T-helper 2 cell treated with Interferon-gamma antibody and Interleukin-4, amounts not matched to agents 5 μg/mL and 100 μg/mL, for 36 hours (primary cell): ENCODE measurements around the gene TAOK2.

Source experiments
- DNase-seq: peaks from one replicate; pipeline ENCODE4 v3.0.0; 2021; ENCODE audit warnings: low spot score
- H3K27ac Mint-ChIP-seq: one replicate; pipeline ENCODE4 v1.8.0; 2021; ENCODE audit warnings: mild to moderate bottlenecking, mixed read lengths
- H3K27me3 Mint-ChIP-seq: one replicate; pipeline ENCODE4 v1.8.0; 2021; ENCODE audit warnings: low read depth, mixed read lengths
- H3K36me3 Mint-ChIP-seq: one replicate; pipeline ENCODE4 v1.8.0; 2021; ENCODE audit warnings: low read depth, mixed read lengths
- H3K4me1 Mint-ChIP-seq: one replicate; pipeline ENCODE4 v1.8.0; 2021; ENCODE audit warnings: low read depth, mixed read lengths
- H3K4me3 Mint-ChIP-seq: one replicate; pipeline ENCODE4 v1.8.0; 2022; ENCODE audit warnings: mild to moderate bottlenecking, moderate library complexity, mixed read lengths
- H3K9me3 Mint-ChIP-seq: one replicate; pipeline ENCODE4 v1.8.0; 2021; ENCODE audit warnings: mixed read lengths

The TAOK2 gene

DNA sequence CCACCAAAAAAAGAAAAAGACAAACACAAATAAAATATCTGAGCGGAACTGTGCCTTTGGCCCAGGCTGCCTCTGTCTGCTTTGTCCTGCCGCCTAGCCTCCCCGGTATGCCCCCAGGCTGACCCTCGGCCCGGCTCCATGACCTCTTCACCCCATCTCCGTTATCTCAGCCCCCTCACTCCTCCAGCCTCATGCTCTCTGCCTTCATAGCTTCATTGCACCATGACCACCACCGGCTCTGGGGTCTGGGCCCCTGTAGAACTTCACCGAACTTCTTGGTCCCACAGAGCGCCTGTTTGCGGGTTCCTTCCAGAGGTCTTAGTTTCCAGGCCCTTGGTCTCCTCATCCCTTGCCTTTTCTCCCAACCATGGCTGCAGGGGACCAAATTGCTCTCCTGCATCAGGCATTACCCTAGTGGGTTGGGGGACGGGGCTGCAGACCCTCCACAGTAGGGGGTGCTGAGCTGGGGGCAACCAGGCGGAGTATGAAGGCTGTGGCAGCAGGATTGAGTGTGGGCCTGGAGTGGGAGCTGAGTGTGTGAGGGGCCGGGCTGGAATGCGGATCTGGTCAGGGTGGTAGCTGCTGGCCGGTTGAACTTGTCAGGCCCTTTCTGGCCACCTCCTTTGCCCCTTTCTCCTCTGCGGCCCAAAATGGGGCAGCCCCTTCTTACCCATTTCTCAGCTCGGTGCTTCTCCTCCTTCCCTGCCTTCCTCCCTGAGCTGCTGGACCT, 14.8 kb downstream of the TAOK2 start:
- Mint-ChIP-seq H3K27me3 (no peaks in the 10 kb centered on the region), H3K9me3 (no peaks in the 10 kb centered on the region), H3K27ac (peak overlapping the region; percentile 44), H3K4me3 (no peak overlapping the region), H3K4me1 (peaks cover 3% of the 10 kb centered on the region), H3K36me3 (peaks cover 47% of the 10 kb centered on the region)
- DNase-seq, result no peak

DNA sequence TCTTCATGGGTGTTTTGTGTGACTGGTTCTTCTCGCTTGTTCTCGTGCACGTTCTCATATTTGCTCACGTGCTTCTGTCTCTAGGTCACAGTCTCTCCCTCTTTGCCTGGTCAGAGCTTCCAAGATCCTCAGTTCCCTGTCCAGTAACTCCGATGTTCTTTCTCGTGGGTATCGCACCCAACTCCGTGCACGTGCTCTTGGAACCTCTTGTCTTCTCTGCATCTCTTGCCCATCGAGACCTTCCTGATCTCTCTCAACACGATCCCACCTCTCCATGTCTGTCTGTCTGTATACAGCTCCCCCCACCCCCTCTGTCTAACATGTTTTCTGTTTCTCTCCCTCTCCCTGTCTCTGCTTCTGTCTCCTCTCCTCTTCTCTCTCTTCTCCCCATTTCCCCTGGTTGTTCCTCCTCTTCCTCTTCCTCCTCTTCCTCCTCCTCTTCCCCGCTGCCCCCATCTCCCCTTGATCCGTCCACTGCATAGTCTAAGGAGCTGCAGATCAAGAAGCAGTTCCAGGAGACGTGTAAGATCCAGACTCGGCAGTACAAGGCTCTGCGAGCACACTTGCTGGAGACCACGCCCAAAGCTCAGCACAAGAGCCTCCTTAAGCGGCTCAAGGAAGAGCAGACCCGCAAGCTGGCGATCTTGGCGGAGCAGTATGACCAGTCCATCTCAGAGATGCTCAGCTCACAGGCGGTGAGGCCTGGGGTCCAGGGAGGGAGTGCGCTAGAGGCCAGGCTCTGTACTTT, 15.6 kb downstream of the TAOK2 start:
- H3K9me3 Mint-ChIP-seq, result no peaks in the 10 kb centered on the region
- H3K27ac Mint-ChIP-seq, result peak overlapping the region; percentile 44
- H3K4me3 Mint-ChIP-seq, result no peak overlapping the region
- DNase-seq, result no peak
- peaks cover 47% of the 10 kb centered on the region for H3K36me3 Mint-ChIP-seq
- peaks cover 9% of the 10 kb centered on the region for H3K4me1 Mint-ChIP-seq
- no peaks in the 10 kb centered on the region for H3K27me3 Mint-ChIP-seq

DNA sequence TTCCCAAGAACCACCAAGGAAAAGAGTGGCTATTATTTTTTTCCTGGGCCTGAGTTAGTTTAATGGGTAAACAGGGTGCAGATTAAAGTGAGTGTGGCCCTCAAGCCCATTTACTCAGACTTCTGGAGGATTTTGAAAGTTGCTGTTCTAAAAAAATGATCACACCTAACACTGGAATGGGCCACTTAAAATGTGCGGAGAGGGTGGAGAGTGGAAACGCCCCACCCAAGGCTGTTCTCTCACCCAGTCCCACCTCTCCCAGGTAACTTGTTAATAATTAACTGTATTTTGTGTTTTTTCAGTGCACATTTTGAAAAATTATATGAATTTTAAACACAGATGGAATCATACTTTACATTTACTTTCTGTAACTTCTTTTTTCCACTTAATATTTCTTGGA, 16.4 kb downstream of the TAOK2 start:
- no peaks in the 10 kb centered on the region for H3K9me3 Mint-ChIP-seq
- peaks cover 47% of the 10 kb centered on the region for H3K36me3 Mint-ChIP-seq
- H3K27me3 Mint-ChIP-seq, result no peaks in the 10 kb centered on the region
- H3K4me1 Mint-ChIP-seq, result peaks cover 15% of the 10 kb centered on the region
- DNase-seq, result no peak
- no peak overlapping the region for H3K27ac Mint-ChIP-seq
- no peak overlapping the region for H3K4me3 Mint-ChIP-seq

DNA sequence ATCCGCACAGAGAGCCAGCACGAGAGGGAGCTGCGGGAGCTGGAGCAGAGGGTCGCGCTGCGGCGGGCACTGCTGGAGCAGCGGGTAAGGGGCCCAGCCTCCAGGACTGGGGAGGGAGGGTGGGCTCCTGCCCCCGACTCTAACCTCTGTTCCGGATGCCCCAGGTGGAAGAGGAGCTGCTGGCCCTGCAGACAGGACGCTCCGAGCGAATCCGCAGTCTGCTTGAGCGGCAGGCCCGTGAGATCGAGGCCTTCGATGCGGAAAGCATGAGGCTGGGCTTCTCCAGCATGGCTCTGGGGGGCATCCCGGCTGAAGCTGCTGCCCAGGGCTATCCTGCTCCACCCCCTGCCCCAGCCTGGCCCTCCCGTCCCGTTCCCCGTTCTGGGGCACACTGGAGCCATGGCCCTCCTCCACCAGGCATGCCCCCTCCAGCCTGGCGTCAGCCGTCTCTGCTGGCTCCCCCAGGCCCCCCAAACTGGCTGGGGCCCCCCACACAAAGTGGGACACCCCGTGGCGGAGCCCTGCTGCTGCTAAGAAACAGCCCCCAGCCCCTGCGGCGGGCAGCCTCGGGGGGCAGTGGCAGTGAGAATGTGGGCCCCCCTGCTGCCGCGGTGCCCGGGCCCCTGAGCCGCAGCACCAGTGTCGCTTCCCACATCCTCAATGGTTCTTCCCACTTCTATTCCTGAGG, 17.4 kb downstream of the TAOK2 start:
- Mint-ChIP-seq H3K36me3 (peaks cover 43% of the 10 kb centered on the region), H3K4me3 (no peak overlapping the region), H3K4me1 (peaks cover 15% of the 10 kb centered on the region), H3K9me3 (no peaks in the 10 kb centered on the region), H3K27ac (no peak overlapping the region), H3K27me3 (no peaks in the 10 kb centered on the region)
- no peak for DNase-seq

DNA sequence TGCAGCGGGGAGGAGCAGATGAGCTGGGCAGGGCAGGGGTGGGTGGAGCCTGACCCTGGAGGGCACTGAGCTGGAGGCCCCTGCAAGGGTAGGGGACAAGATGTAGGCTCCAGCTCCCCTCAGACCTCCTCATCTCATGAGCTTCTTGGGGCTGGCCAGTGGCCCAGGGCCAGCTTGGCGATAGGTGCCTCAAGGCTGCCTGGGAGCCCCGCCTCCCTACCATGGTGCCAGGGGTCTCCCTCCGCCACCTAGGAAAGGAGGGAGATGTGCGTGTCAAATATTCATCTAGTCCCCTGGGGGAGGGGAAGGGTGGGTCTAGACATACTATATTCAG, 17.9 kb downstream of the TAOK2 start:
- no peak overlapping the region for H3K4me3 Mint-ChIP-seq
- peaks cover 45% of the 10 kb centered on the region for H3K36me3 Mint-ChIP-seq
- no peaks in the 10 kb centered on the region for H3K9me3 Mint-ChIP-seq
- no peak overlapping the region for H3K27ac Mint-ChIP-seq
- H3K27me3 Mint-ChIP-seq, result no peaks in the 10 kb centered on the region
- no peak for DNase-seq
- peaks cover 15% of the 10 kb centered on the region for H3K4me1 Mint-ChIP-seq

DNA sequence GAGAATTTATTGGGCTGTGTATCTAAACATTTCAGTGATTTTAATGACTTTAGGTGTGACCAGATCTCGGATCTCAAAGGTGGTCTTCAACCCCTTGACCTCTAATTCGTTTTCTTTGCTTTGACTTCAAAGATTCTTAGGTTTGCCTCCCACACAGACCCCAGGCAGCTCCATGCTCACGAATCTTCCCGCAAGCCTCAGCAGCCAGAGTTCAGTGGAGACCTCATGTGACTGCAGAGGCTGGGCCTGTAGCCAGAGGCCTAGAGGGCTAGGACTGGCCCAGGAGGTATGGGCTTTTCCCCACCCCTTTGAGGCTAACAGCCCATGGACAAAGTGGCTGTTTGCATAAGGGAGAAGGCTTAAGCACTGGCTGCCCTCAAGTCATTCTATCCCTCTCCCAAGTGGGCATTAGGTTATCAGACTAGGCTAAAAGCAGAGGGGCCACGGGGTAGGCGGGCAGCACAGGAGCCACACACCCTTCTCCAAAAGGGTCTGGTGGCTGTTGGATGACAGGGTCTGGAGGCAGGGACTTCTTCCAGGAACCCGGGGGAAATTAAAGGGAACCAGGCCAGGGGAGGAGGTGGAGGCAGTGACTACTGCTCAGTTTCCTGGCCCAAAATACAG, 18.8 kb downstream of the TAOK2 start:
- no peak for DNase-seq

DNA sequence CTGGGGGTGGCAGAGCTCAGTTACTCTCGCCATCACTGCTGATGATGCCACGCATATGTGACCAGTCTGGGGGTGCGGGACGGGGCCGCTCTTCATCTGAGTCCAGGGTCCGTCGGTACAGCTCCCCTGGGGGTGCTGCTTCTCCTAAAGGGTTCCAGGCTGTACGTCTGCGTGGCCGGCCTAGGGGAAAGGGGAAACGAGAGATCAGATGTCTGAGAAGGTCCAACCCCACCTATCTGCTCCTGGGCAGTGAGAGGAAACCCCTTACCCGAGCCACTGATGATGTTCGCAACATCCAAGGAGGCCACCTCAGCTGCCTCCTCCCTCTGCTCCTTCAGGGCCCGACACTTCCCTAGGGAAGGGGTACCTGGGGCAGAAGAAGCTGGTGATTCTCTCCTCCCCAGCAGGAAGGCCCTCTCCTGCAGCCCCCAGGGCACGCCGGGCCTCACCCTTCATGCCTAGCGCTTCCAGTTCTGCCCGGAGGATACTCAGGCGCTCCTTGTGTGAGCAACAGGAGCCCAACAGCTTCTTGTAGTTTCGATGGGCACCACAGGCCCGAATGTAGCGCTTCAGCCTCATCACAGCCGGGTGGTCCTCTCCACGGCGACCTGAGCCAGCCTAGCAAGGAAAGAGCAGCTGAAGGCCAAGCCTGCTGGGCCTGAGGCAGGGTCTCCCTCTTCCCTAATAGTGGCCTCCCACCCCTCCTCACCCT, 19.7 kb downstream of the TAOK2 start:
- no peaks in the 10 kb centered on the region for H3K9me3 Mint-ChIP-seq
- no peak overlapping the region for H3K27ac Mint-ChIP-seq
- H3K4me3 Mint-ChIP-seq, result no peak overlapping the region
- no peak for DNase-seq
- no peaks in the 10 kb centered on the region for H3K27me3 Mint-ChIP-seq
- H3K4me1 Mint-ChIP-seq, result peaks cover 20% of the 10 kb centered on the region
- H3K36me3 Mint-ChIP-seq, result peaks cover 49% of the 10 kb centered on the region

More for the DNA sequence above, 18.8 kb downstream of the TAOK2 start:
- H3K4me3 Mint-ChIP-seq, result peak overlapping the region; percentile 38
- peaks cover 20% of the 10 kb centered on the region for H3K4me1 Mint-ChIP-seq
- H3K27me3 Mint-ChIP-seq, result no peaks in the 10 kb centered on the region
- H3K36me3 Mint-ChIP-seq, result peaks cover 47% of the 10 kb centered on the region
- H3K9me3 Mint-ChIP-seq, result no peaks in the 10 kb centered on the region
- peak overlapping the region; percentile 60 for H3K27ac Mint-ChIP-seq

DNA sequence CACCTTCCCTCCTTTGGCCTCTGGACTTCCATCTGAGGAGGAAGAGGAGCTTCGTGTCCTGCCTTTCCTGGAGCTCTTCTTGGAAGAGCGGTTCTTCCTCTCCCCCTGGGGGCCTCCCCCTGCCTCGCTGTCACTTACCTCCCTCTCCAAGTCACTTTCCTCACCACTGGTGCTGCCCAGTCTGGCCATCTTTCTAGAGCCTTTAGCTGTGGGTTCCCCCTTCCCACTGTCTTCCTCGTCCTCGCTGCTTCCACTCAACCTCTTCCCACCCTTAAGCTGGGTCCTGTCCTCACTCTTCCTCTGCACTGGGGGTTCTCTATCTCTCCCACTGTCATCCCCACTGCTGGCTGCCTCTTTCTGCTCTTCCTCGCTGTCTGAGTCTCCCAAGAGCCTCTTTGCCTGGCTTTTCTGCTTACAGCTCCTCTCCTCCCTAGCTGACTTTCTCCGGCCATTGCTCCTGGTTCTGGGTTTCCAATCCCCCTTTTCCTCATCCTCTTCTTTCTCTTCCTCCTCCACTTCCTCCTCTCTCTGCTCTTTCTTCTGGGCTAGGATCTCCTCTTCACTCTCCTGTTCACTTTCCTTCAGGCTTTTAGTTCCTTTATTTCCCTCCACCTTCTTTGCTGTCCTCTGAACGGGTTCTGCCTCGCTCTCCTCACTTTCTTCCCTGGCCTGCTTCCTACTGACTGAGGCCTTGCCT, 20.4 kb downstream of the TAOK2 start:
- H3K9me3 Mint-ChIP-seq, result no peaks in the 10 kb centered on the region
- peaks cover 18% of the 10 kb centered on the region for H3K4me1 Mint-ChIP-seq
- peak overlapping the region; percentile 99 for H3K4me3 Mint-ChIP-seq
- H3K36me3 Mint-ChIP-seq, result peaks cover 49% of the 10 kb centered on the region
- H3K27ac Mint-ChIP-seq, result peak overlapping the region; percentile 98
- H3K27me3 Mint-ChIP-seq, result no peaks in the 10 kb centered on the region
- DNase-seq, result no peak

DNA sequence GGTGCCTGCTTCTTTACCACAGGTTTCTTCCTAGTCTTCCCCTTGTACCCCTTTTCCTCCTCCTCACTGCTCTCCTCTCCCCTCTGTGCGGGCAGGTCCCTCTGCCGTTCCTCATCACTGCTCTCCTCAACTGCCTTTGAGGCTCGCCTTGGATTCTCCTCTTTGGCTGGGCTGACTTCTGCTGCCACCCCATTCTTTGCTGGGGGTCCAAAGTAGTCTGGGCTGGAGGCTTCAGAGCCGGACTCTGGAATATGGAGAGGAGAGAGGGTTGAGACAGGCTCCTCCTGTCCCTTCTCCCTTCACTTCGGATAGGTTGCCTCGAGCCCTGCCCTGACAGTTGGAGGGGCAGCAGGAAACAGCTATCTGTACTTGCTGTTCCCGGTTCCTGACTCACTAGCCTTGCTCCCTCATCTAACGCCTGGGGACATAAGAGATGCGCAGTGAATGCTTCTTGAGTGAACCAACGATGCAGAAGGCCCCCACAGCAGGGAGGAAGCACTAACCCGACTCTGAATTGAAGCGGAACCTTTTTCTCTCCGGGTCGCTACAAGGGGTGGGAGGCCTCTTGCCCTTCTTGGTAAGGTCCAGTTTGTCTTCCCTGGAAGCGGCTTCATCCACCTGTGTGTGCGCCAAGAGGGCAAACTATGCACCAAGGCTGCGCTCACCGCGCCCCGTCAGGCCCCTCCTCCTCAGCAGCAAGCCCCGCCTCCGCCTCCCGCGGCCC, 21.1 kb downstream of the TAOK2 start:
- peaks cover 49% of the 10 kb centered on the region for H3K36me3 Mint-ChIP-seq
- DNase-seq, result no peak
- peaks cover 17% of the 10 kb centered on the region for H3K4me1 Mint-ChIP-seq

DNA sequence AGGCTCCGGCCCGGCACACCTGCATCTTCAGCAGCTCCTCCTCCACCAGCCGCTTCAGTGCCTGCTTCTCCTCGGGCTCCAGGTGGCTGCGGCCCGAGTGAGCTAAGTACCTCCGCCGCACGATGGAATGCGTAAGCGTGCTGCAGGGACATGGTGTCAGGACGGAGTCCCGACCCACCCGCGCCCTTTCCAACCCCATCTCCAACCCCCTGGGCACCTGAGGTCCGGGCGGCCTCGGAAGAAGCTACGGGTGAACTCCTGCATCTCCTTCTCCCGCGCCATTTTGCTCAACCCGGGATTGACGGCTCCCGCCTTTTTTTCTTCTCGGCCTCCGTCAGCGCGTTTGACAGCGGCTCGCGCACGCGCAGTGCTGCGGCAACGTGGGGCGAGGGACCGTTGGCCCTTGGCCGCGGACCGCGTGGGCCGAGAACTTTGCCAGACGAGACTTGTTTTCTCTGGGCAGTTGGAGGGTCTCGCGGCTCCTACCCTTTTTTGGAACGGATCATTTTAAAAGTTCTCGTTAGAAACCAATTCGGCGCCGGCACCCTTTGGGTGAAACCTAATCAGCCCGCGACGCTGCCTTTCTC, 21.7 kb downstream of the TAOK2 start, which contains the start of gene HIRIP3:
HIRIP3 (minus strand) TSS at position 294 of the 587 bp plus-strand sequence; CDS start at position 282, 12 bp downstream.
- Mint-ChIP-seq H3K4me1 (peaks cover 17% of the 10 kb centered on the region), H3K36me3 (peaks cover 46% of the 10 kb centered on the region), H3K27ac (peak within 1 kb of the TSS; percentile 98), H3K9me3 (no peaks in the 10 kb centered on the region), H3K27me3 (no peaks in the 10 kb centered on the region), H3K4me3 (peak within 1 kb of the TSS; percentile 99)
- DNase-seq, result peak; percentile 89

More for the DNA sequence above, 21.1 kb downstream of the TAOK2 start:
- Mint-ChIP-seq H3K4me3 (peak overlapping the region; percentile 99), H3K27ac (peak overlapping the region; percentile 98), H3K9me3 (no peaks in the 10 kb centered on the region), H3K27me3 (no peaks in the 10 kb centered on the region)

DNA sequence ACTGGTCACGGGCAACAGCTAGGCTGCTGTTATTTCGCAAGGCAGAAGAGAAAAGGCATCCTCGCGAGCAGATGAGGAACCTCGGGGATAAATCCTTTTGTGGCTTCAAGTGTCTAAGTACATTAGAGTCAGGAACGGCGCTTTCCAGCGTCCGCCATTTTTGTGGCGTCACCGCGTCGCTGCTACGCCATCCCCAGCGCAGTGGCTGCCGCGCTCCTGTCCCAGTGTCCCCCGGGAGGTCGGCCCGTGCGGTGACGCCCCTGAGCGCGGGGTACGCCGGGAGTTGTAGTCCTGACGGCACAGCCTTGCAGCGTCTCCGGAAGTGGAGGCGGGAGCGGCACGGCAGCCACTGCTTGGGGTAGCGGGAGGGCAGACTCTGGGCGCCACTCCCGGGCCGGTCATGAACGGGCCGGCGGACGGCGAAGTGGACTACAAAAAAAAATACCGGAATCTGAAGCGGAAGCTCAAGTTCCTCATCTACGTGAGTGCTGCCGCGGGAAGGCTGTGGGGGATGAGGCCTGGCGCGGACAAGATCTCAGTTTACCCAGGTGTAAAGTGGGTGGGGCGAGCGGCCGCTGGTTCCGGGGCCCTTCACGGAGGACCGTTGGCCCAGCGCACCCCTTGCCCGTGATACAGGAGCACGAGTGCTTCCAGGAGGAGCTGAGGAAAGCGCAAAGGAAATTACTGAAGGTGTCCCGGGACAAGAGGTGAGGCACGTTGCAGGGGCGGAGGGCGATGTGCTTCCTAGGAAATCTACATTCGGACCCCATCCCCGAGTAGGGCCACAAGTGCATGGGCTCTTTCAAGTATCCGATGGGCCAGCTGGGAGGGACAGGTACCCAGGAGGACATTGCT, 22.5 kb downstream of the TAOK2 start, which contains the start of gene INO80E:
INO80E (plus strand) TSS at position 331 of the 855 bp plus-strand sequence; CDS start at position 401, 70 bp downstream.
- H3K27ac Mint-ChIP-seq, result peak within 1 kb of the TSS; percentile 98
- H3K36me3 Mint-ChIP-seq, result peaks cover 45% of the 10 kb centered on the region
- no peaks in the 10 kb centered on the region for H3K27me3 Mint-ChIP-seq
- DNase-seq, result peak; percentile 99
- H3K4me3 Mint-ChIP-seq, result peak within 1 kb of the TSS; percentile 99
- H3K9me3 Mint-ChIP-seq, result no peaks in the 10 kb centered on the region
- peaks cover 17% of the 10 kb centered on the region for H3K4me1 Mint-ChIP-seq
